DMS153 treated with DMSO at 0.1 percent for 48 hours (cell line): Measurements from ENCODE around the gene CHADL.

ENCODE experiments used
- DNase-seq: peaks from one replicate; lab custom pipeline; 2025; ENCODE audit not compliant: unreplicated experiment; lab: John Stamatoyannopoulos, UW

The CHADL gene

DNA sequence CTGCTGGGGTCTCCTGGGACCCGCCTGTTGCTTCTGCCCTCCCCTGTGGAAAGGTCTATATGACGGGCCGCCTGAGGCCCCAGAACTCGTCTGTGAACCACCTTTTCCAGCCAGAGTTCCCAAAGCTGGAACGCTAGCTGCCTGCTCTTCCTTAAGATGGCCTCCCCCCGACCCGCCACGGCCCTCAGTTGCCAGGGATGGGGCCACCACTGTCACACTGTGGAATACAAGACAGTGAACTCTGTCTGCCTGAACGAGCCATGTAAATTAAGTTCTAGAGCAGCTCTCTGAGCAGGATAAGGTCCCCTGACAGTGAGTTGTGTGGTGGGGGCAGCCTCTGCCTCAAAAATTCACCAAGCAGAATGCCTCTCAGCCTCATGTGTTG, 10.3 kb downstream of the CHADL start:
- no peak for DNase-seq

DNA sequence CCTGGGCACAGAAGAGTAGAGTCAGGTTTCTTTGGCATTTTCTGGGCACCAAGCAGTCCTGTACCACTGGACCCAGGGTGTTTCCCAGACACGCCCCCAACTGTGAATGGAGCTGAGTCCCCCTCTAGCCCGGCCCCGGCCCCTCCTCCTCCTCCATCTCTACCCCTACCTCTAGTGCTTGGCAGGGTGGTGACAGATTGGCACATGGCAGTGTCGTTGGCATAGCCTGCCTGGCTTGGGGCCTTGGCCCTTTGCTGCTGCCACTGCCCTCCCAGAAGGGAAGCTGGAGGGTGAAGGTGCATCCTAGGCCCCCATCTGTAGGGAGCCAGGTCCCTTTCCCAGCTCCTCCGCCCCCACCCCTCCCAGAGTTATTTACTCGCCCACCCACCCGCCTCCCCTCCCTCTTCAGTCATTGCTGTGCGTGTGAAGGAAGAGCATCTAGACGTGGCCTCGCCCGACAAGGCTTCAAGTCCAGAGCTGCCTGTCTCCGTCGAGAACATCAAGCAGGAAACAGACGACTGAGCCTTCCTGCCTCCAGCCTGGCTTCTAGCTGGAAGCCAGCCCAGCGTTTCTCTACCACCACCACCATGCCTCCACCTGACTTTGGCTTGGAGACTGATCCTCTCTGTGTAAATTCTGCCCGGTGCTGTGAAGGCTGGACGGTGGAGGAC, 10.9 kb downstream of the CHADL start:
- no peak for DNase-seq

DNA sequence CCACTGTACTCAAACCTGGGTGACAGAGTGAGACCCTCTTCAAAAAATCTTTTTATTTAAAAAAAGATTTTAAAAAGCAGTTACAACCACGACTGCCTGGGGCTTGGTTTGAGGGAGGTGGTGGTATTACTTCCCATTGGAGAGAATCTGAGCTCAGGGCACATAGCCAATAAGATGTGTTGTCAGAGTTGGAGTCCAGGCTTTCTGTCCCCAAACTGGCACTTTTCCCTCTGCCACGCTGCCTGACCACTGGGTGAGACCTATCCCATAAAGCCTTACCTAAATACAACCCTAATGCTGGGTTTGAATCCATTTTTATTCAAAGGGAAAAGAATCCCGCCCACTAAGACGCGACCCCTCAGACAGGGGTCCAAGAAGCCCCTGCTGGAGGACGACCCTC, 11.5 kb downstream of the CHADL start:
- no peak for DNase-seq

DNA sequence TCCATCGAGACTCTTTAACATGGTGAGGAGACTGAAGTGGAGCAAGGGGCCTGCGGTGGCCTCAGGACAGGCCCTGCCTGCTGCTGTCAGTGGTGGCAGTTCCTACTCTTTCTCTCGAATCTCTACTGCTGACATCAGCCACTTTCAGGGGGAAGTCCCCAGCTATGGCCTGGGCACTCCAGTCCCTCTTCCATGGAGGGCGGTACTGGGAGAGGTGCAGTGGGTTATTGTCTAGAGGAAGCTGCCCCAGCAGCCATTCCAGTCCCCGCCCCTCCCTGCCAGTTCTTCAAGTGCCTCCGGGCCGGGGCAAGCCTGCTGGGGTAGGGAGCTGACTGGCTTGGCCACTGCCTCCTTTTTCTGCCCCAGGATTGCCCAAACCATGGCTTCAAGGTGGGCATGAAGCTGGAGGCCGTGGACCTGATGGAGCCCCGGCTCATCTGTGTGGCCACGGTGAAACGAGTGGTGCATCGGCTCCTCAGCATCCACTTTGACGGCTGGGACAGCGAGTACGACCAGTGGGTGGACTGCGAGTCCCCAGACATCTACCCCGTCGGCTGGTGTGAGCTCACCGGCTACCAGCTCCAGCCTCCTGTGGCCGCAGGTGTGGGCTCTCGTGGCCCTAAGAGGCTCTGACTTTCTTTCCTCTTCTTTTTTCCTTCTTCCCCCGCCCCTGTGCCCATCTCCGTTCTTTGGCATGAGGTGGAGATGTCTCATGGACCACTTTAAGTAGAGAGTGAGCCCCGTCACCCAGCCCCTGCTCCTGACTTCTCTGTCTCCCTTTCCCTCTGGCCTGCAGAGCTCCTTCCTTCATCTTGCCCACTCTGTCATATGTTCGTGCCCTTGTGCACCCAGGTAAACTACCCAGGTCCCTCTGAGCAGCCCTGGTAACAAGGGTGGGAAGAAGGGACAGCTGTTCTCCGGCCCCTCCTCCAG, 13.7 kb downstream of the CHADL start:
- no peak for DNase-seq

DNA sequence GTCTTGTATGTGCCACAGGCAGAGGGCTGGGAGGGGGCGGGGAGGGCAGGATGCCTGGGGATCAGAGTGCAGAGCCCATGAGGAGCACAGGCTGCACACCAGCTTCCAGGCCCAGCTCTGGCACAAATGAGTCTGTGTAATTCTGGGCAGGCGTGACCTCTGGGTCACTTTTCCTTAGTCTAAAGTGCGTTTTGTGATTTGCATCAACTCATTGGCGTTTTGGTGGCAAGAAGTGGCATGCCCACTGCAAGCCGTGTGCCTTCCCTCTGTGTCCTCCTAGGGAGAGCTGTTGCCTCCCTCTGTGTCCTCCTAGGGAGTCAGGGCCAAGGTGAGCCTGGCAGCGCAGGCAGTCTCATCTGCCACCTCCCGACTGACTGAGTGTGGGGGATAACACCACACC, 17.2 kb downstream of the CHADL start:
- no peak for DNase-seq

DNA sequence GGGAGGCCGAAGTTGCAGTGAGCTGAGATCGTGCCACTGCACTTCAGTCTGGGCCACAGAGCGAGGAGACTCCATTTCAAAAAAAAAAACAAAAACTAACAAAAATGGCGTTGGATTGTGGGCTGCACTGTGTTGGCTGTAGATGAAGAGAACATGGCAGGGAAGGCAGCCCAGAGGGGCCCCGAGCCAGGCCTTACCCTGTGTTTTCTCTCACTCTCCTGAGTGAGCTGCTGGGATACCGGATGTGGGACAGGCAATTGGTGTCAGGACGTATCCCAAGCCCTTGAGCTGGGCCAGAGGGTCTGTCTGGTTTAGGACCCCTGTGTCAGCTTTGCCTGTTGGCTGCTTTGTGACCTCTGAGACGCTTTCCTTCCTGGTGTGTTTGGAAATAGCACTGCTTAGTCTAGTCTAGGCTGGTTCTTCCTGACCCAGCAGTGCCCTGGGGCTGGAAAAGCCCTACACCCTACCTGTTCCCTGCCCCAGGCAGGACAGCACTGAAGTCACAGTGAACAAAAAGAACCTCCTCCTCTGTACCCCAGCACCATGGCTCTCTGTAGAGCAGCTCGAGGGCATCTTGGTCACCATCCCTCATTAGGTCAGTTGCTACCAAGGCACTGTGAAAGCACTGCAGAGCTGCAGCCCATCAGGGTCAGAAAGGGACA, 17.8 kb downstream of the CHADL start:
- DNase-seq: no peak

DNA sequence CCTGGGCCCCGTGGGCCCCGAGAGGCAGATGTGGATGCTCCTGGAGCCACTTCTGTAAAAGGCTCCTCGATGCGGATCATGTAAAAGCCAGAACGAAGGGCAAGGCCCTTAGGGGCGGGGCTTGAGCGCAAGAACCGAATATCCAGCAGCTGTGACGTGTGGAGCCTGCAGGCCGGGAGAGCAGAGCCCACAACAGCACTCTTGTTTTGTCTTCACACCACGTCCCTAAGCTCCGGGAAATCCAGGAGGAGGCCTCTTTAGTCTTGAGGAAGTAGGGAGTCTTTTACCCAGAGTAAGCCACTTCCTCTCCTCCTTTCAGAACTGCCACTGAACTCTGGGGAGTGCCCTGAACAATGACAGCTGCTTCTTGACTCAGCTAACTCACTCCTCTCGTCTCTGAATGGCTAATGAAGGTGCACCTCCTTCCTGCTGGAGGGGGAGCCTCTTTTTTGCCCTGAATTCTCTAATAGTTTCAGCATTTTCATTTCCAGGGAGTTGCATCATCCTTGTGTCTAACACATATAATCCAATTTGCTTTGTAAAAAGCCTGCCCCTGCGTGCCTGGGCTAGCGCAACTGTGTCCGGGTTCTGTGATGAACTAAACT, 23.1 kb downstream of the CHADL start:
- DNase-seq: no peak

DNA sequence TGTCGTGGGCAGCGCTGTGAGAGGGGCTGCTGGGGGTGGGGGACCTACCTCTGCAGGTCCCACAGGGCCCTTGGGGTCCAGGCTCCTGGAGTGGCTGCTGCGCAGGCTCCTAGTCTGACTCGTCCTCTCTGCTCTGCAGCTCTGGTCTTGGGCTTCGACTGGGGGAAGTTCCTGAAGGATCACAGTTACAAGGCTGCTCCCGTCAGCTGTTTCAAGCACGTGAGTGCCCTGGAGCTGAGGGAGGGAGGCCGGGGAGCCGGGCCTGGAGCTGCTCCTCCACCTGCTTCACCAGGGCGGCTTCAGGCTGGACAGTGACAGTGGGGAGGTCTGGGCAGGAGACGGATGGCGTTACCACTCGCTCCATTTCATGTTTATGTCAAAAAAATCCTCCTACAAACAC, 23.7 kb downstream of the CHADL start:
- peak; percentile 14 for DNase-seq

DNA sequence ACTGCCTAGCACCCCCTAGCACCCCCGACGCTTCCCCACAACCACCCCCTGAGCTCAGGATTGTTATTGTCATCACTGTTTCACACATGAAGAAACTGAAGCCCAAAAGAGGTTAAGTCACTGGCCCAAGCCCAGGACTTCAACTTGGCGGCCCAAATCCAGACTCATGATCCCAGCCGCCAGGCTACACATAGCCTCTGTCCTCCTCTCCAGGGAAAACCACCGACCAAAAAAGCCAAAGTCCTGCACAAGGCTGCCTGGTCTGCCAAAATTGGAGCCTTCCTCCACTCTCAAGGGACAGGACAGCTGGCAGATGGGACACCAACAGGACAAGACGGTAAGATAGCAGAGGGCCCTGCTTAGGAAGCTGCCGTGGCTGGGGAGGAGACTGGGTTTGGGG, 24.8 kb downstream of the CHADL start:
- no peak for DNase-seq

DNA sequence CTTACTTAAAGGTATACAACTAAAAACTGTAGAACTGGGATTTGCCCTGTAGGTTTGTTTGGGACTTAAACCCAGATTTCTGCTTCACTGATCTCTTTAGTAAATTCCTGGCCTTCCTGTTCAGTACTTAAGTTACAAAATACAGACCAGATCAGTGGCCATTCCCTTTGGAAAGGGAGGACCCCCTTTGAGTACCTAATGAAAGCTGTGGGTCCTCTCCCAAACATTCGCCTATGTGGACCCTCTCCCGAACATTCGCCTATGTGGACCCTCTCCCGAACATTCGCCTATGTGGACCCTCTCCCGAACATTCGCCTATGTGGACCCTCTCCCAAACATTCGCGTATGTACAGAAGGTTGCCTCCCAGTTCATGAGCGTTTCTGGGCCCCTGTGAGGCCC, 25.3 kb downstream of the CHADL start:
- no peak for DNase-seq

DNA sequence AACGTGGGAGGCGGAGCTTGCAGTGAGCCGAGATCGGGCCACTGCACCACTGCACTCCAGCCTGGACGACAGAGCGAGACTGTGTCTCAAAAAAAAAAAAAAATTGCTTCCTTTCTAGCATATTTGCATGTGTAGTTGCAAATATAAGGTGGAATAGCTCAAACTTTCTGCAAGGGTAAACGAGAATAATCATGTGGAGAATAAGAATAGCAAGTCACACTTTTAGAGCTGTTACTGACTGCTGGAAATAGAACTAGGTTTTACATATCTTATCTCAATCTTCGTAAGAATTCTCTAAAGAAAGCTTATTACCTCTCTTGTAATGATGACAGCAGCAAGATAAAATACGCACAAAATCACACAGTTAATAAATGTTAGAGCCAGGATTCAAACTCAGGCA, 34.0 kb downstream of the CHADL start:
- DNase-seq: no peak

DNA sequence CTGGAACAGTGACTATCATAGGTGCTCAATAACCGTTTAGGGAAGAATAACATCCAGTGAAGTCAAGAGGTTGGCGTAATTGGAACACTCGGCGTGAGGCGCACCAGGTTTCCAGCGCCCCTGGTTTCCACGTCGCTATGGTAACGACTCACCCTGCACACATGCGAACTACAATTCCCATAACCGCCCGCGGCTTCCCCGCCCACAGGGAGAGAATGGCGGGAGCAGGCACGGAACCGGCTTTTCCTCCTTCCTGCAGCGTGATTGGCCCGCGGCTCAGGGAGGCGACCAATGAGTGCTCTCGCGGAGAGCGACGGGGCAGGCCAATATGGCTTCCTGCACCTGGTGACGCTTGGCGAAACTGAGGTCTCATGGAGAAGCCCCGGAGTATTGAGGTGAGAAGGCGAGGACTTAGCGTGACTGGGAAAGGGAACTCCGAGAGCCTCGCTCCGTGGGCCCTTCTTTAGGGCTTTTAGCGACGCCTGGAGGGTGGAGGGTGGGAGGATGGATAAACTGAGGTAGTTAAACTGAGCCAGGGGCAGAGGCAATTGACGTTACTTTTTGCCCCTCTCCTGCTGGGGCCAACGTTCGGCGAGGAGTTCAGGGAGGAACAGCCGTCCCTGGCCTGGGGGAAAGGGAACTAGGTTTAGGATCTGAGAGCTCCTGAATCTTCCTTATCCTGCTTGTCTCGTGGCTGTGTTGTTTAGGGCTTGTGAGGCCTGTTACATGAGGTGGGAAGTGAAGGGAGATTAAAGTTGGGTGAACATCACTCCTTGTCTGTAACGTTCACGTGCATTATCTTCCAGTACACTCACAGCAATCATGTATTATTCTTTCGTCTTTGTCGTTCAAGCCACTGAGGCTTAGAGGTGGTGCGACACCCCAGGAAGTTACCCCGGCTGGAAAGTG, 35.5 kb downstream of the CHADL start, which contains the start of gene L3MBTL2:
TSS of gene L3MBTL2 (plus strand) at position 321 of the 909 bp plus-strand sequence. CDS start at position 372, 51 bp downstream.
- peak; percentile 93 for DNase-seq

DNA sequence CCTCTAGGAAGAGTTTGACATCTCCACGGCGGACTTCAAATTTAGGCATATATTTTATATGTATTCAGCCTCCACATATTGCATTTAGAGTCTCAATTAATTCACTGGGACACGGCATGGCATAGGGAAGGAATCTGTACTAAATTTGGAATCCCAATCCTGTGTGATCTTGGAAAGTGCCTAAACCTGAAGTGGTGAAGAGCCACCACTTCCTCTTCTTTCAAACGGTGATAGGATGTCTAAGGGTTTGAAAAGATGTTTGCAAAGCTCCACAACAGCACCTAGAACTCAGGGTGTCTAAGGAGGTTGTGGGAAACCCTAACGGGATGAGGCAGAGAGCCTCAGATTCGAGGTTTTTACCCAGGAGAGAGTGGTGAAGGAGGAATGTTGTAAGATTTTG, 36.7 kb downstream of the CHADL start:
- no peak for DNase-seq

DNA sequence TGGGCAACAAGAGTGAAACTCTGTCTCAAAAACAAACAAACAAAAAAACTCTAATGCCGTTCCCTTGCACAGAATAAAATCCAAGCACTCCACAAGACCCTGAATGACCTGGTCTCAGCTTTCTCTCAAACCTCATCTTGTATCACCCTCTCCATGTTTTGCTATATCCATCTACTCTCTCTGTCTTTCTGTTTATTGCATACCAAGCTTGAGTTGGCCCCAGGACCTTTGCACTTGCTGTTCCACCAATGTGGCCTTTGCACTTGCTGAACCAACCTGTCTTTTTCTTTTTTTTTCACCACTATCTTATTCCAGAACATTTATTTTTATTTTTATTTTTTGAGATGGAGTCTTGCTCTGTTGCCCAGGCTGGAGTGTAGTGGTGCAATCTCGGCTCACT, 37.6 kb downstream of the CHADL start:
- DNase-seq: no peak

DNA sequence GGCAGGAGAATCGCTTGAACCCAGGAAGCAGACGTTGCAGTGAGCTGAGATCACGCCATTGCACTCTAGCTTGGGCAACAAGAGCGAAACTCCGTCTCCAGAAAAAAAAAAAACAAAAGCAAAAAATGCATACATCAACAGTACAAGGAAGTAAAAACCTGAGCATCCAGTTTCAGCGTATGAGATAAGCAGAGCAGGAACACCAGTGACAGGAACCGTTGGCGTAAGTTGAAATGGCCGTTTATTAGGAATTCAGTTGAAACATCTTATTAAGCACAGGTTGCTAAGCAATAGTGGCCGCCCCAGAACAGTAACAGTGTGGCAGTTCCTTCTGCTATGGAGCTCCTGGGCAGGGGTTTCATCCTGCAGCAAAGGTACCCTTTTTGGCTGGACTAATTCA, 39.6 kb downstream of the CHADL start:
- DNase-seq: no peak

DNA sequence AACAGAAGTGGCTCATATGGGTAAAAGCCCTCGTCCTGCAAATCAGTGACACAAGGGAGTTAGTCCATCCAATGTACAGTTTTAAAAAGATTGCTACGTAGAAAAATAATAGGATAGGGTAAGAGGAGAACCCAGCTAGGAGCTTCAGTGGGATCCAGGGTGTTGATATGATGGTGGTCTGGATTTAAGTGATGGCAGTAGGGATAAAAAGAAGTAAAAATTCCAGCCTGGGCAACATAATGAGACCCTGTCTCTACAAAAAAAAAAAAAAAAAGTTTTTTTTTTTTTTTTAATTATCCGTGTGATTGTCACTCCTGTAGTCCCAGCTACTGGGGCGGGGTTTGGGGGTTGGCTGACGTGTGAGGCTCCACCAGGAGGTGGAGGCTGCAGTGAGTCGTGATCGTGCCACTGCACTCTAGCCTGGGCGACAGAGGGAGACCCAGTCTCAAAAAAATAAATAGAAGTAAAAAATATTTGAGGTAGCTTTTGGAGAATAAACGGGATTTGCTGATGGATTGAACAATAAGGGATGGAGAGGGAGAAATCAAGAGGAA, 42.6 kb downstream of the CHADL start:
- DNase-seq: no peak

DNA sequence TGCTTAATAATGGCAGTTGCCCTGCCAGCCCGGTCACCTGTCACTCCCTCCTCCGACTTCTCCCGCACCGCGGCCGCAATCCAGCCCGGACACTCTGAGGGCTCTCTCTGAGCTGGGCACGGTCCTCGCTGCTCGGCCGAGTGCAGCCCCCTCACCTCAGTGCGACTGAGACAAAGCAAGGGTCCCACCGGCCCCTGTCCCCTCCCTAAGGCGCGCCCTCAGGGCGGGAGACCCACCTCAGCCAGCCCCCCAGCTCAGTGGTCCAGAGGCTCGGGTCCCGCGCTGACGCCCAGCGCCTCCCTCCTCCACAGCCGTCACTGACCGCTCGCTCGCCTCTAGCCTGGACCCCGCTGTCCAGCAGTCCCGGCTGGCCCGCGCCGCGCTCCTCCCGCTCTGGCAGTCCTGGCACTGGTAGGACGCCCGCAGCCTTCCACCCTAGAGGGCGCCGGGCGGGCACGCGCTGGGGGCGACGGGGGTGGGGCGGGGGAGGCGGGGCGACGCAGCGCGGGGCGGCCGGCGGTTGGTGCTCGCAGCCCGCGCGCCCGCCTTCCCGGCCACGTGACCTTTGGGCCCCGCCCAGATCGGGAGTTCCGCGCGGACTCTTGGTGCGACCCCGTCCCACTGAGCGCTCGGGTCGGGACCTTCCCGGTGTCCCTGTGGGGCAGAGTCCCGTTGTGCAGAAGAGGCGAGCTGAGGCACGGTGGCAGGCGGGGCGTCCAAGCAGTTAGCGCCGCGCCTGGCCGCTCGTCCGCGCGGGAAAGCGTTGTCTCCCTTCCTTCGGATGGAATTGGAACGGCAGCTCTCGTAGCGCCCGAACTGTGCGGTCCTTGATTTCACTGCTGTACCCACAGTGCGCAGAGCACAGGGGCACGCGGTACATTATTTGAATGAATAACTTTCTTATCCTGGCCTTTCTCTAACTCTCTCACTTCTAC, 43.4 kb downstream of the CHADL start:
- peak; percentile 66 for DNase-seq

DNA sequence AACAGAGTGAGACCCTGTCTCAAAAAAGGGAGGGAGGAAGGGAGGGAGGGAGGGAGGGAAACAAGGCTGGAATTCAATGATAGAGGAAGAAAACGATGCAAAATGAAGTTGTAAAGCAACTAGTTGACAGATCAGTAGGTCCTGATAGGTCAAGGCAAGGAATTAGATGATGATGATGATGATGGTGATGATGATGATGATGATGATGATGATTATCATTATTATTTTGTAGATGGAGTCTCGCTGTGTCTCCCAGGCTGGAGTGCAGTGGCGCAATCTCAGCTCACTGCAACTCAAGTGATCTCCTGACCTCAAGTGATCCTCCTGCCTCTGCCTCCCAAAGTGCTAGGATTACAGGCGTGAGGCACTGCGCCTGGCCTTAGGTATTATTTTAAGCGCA, 46.9 kb downstream of the CHADL start:
- DNase-seq: no peak

DNA sequence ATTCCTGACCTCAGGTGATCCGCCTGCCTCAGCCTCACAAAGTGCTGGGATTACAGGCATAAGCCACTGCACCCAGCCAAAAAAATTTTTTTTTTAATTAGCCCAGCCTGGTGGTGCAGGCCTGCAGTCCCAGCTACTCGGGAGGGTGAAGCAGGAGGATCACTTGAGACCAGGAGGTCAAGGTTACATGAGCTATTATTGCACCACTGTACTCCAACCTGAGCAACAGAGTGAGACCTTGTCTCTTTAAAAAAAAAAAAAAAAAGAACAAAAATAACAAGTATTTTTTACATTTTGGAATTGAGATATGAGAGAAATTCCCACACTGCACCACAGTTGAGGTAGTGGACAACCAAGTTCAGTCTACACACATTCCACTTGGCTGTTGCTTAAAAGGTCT, 49.3 kb downstream of the CHADL start:
- DNase-seq: no peak
